Activated CD8-positive, alpha-beta T cell treated with anti-CD3 and anti-CD28 coated beads for 36 hours (primary cell): ENCODE measurements around the gene PRR15L. TPM values are rescaled to one million over a fixed set of nuclear protein-coding genes. Genes with fewer than 3 reads are reported as not detected.

ENCODE experiments used
- ATAC-seq: fragments of 200-7000 bp; cut with Tn5 transposase; one replicate; pipeline ENCODE4 v1.10.0; 2021; ENCODE audit warnings: mild to moderate bottlenecking, moderate library complexity
- CTCF ChIA-PET: fragments of 350-600 bp; sonication (Branson Sonifier 250); formaldehyde crosslinking; loops from one replicate; lab custom pipeline; 2021; ENCODE audit warnings: antibody characterized with exemption; lab: Charles Lee
- POLR2A ChIA-PET: fragments of 350-600 bp; sonication (Branson Sonifier 250); formaldehyde crosslinking; loops from one replicate; lab custom pipeline; 2021; ENCODE audit warnings: antibody characterized with exemption; lab: Charles Lee
- DNase-seq: peaks from one replicate; pipeline ENCODE4 v3.0.0-alpha.2; 2020
- H3K27ac Mint-ChIP-seq: one replicate; pipeline ENCODE4 v1.8.0; 2021; ENCODE audit warnings: mild to moderate bottlenecking, mixed read lengths
- H3K27me3 Mint-ChIP-seq: one replicate; pipeline ENCODE4 v1.8.0; 2021; ENCODE audit warnings: mixed read lengths
- H3K36me3 Mint-ChIP-seq: one replicate; pipeline ENCODE4 v1.8.0; 2021; ENCODE audit warnings: low read depth, mixed read lengths
- H3K4me1 Mint-ChIP-seq: one replicate; pipeline ENCODE4 v1.8.0; 2021; ENCODE audit warnings: low read depth, mixed read lengths
- H3K4me3 Mint-ChIP-seq: one replicate; pipeline ENCODE4 v1.8.0; 2021; ENCODE audit warnings: mild to moderate bottlenecking, moderate library complexity, mixed read lengths
- H3K9me3 Mint-ChIP-seq: one replicate; pipeline ENCODE4 v1.8.0; 2021; ENCODE audit warnings: mixed read lengths
- CTCF ChIP-seq: fragments of 200-600 bp; IDR thresholded peaks from one replicate; pipeline ENCODE4 v1.8.0; 2022; ENCODE audit warnings: antibody characterized with exemption, mild to moderate bottlenecking
- intact Hi-C: fragments of 100-400 bp; cut with micrococcal nuclease; formaldehyde crosslinking; loops from one replicate; pipeline ENCODE4 v1.10.0; 2022
- total RNA-seq, 2 experiments: library from RNA; stranded (reverse); gene quantifications; one replicate each; pipeline ENCODE4 v1.2.3, GENCODE V29; 2021

PRR15L gene
- total RNA-seq, 2 experiments from 2014 or later = not detected

- POLR2A ChIA-PET = interaction anchor here (0.7 to 0.9 kb wide), 2 partner anchors 8 to 782 kb away, joined by 3 to 4 read pairs; partner anchors contain the start of gene CDK5RAP3
- CTCF ChIA-PET = interaction anchor here (0.7 to 4.7 kb wide), 19 partner anchors 8 to 151 kb away, joined by 3 to 49 read pairs (median 5); partner anchors contain the start of genes CDK5RAP3 and PRR15L
- H3K4me3 Mint-ChIP-seq = no peak overlapping the region
- ATAC-seq = peak; percentile 84
- DNase-seq = peak; percentile 68
- TF ChIP-seq CTCF = peak; percentile 61
- no peaks in the 10 kb centered on the region for H3K27me3 Mint-ChIP-seq
- no peak overlapping the region for H3K27ac Mint-ChIP-seq
- H3K9me3 Mint-ChIP-seq = no peaks in the 10 kb centered on the region
- H3K4me1 Mint-ChIP-seq = no peaks in the 10 kb centered on the region
- intact Hi-C loops = no loop called here
- H3K36me3 Mint-ChIP-seq = peaks cover 41% of the 10 kb centered on the region
Measured at GRCh38 chr17:47978324-47978723, 20.6 kb upstream of the PRR15L start.

- H3K27ac Mint-ChIP-seq = no peak overlapping the region
- DNase-seq (no peak), ATAC-seq (no peak)
- peaks cover 12% of the 10 kb centered on the region for H3K4me1 Mint-ChIP-seq
- no peaks in the 10 kb centered on the region for H3K27me3 Mint-ChIP-seq
- peaks cover 40% of the 10 kb centered on the region for H3K36me3 Mint-ChIP-seq
- CTCF ChIA-PET = interaction anchor here (0.9 to 1.6 kb wide), 3 partner anchors 26 to 43 kb away, joined by 3 to 6 read pairs (median 3); no protein-coding TSS in a partner anchor
- intact Hi-C loops = no loop called here
- no peak overlapping the region for H3K4me3 Mint-ChIP-seq
- TF ChIP-seq CTCF = no peak
- H3K9me3 Mint-ChIP-seq = no peaks in the 10 kb centered on the region
- POLR2A ChIA-PET = interaction anchor here (1.1 to 1.6 kb wide), 2 partner anchors 36 to 38 kb away, joined by 3 to 5 read pairs; no protein-coding TSS in a partner anchor
Measured at GRCh38 chr17:47975823-47976205, 18.1 kb upstream of the PRR15L start.

GRCh38 chr17:47975189-47975822 is 17.6 kb upstream of the PRR15L start:
- Mint-ChIP-seq H3K4me3 (no peak overlapping the region), H3K36me3 (peaks cover 40% of the 10 kb centered on the region), H3K9me3 (no peaks in the 10 kb centered on the region), H3K27me3 (no peaks in the 10 kb centered on the region), H3K4me1 (peaks cover 15% of the 10 kb centered on the region), H3K27ac (no peak overlapping the region)
- ChIA-PET POLR2A (no interaction called here), CTCF (interaction anchor here (1.6 to 12.4 kb wide), 2 partner anchors 26 to 30 kb away, joined by 6 to 284 read pairs; partner anchors contain the start of gene PNPO)
- ATAC-seq = no peak
- intact Hi-C loops = no loop called here
- no peak for DNase-seq
- no peak for TF ChIP-seq CTCF

GRCh38 chr17:47973541-47973940 is 15.9 kb upstream of the PRR15L start:
- DNase-seq (no peak), ATAC-seq (no peak)
- Mint-ChIP-seq H3K36me3 (peaks cover 27% of the 10 kb centered on the region), H3K4me3 (no peak overlapping the region), H3K27ac (no peak overlapping the region), H3K9me3 (no peaks in the 10 kb centered on the region), H3K27me3 (no peaks in the 10 kb centered on the region), H3K4me1 (peaks cover 22% of the 10 kb centered on the region)
- ChIA-PET POLR2A (no interaction called here), CTCF (interaction anchor here (4.1 to 12.4 kb wide), 2 partner anchors 28 to 38 kb away, joined by 19 to 284 read pairs; partner anchors contain the start of gene PNPO)
- no peak for TF ChIP-seq CTCF
- intact Hi-C loops = no loop called here
